H9 (cell line): ENCODE results near the gene ANKH. TPM values are rescaled to one million over a fixed set of nuclear protein-coding genes. Genes with fewer than 3 reads are reported as not detected.

Experiments
- DNase-seq: peaks from one replicate; pipeline ENCODE4 v3.0.0-alpha.2; 2017
- H2AFZ ChIP-seq: one replicate; pipeline ENCODE4 v1.6.1; 2013; ENCODE audit warnings: mild to moderate bottlenecking, low read length, control low read depth, moderate library complexity
- H2AK5ac ChIP-seq: 2 replicates; pipeline ENCODE4 v1.6.1; 2013; ENCODE audit warnings: low read length, control low read depth, mixed read lengths; ENCODE audit not compliant: insufficient read length
- H2BK120ac ChIP-seq: one replicate; pipeline ENCODE4 v1.6.1; 2013; ENCODE audit warnings: low read depth, mild to moderate bottlenecking, low read length, control low read depth, inconsistent platforms; ENCODE audit not compliant: poor library complexity, severe bottlenecking
- H2BK12ac ChIP-seq: 2 replicates; pipeline ENCODE4 v1.6.1; 2013; ENCODE audit warnings: low read length, control low read depth, mixed read lengths, low read depth; ENCODE audit not compliant: insufficient read length
- H2BK15ac ChIP-seq: 2 replicates; pipeline ENCODE4 v1.6.1; 2013; ENCODE audit warnings: low read depth, low read length, control low read depth
- H2BK20ac ChIP-seq: one replicate; pipeline ENCODE4 v1.6.1; 2013; ENCODE audit warnings: low read depth, mild to moderate bottlenecking, low read length, control low read depth, inconsistent platforms; ENCODE audit not compliant: poor library complexity, severe bottlenecking
- H2BK5ac ChIP-seq: 2 replicates; pipeline ENCODE4 v1.6.1; 2013; ENCODE audit warnings: low read length, control low read depth, mixed read lengths; ENCODE audit not compliant: insufficient read length
- H3K14ac ChIP-seq: 2 replicates; pipeline ENCODE4 v1.6.1; 2013; ENCODE audit warnings: low read length, control low read depth; ENCODE audit not compliant: insufficient read depth
- H3K18ac ChIP-seq: 2 replicates; pipeline ENCODE4 v1.6.1; 2013; ENCODE audit warnings: low read depth, mild to moderate bottlenecking, mixed read lengths, low read length, control low read depth; ENCODE audit not compliant: insufficient read length
- H3K23ac ChIP-seq: 2 replicates; pipeline ENCODE4 v1.6.1; 2013; ENCODE audit warnings: low read length, control low read depth, mixed read lengths, low read depth; ENCODE audit not compliant: insufficient read length
- H3K23me2 ChIP-seq: 2 replicates; pipeline ENCODE4 v1.6.1; 2013; ENCODE audit warnings: low read depth, mild to moderate bottlenecking, mixed read lengths, low read length, control low read depth; ENCODE audit not compliant: insufficient read length, poor library complexity, severe bottlenecking
- H3K27ac ChIP-seq: 2 replicates; pipeline ENCODE4 v1.5.1; 2013; ENCODE audit warnings: low read length, control low read depth, mixed read lengths, low read depth; ENCODE audit not compliant: insufficient read length
- H3K27me3 ChIP-seq: 2 replicates; pipeline ENCODE4 v1.6.1; 2013; ENCODE audit warnings: low read length, control low read depth, inconsistent platforms; ENCODE audit not compliant: insufficient read depth
- H3K4ac ChIP-seq: 2 replicates; pipeline ENCODE4 v1.6.1; 2013; ENCODE audit warnings: low read depth, mild to moderate bottlenecking, control low read depth, inconsistent platforms, low read length, moderate library complexity
- H3K4me1 ChIP-seq: 2 replicates; pipeline ENCODE4 v1.6.1; 2013; ENCODE audit warnings: low read length, control low read depth, inconsistent platforms; ENCODE audit not compliant: insufficient read depth
- H3K4me2 ChIP-seq: 2 replicates; pipeline ENCODE4 v1.6.1; 2013; ENCODE audit warnings: low read length, control low read depth, mixed read lengths; ENCODE audit not compliant: insufficient read length, insufficient read depth
- H3K56ac ChIP-seq: 2 replicates; pipeline ENCODE4 v1.6.1; 2013; ENCODE audit warnings: low read depth, mild to moderate bottlenecking, mixed read lengths, low read length, control low read depth; ENCODE audit not compliant: insufficient read length
- H3K79me1 ChIP-seq: 2 replicates; pipeline ENCODE4 v1.6.1; 2013; ENCODE audit warnings: low read depth, mild to moderate bottlenecking, moderate library complexity, low read length, control low read depth, inconsistent platforms; ENCODE audit not compliant: insufficient read depth, poor library complexity, severe bottlenecking
- H3K79me2 ChIP-seq: 2 replicates; pipeline ENCODE4 v1.6.1; 2013; ENCODE audit warnings: low read length, control low read depth, inconsistent platforms; ENCODE audit not compliant: insufficient read depth
- H3K9ac ChIP-seq: 2 replicates; pipeline ENCODE4 v1.6.1; 2013; ENCODE audit warnings: low read length, control low read depth, mixed read lengths; ENCODE audit not compliant: insufficient read length; ENCODE audit errors: extremely low read depth
- H3K9me3 ChIP-seq: one replicate; pipeline ENCODE4 v1.6.1; 2013; ENCODE audit warnings: low read depth, low read length, inconsistent platforms; ENCODE audit not compliant: control insufficient read depth
- H3T11ph ChIP-seq: one replicate; pipeline ENCODE4 v1.6.1; 2013; ENCODE audit warnings: mild to moderate bottlenecking, low read length, control low read depth, inconsistent platforms
- H4K20me1 ChIP-seq: one replicate; pipeline ENCODE4 v1.6.1; 2013; ENCODE audit not compliant: control insufficient read depth, insufficient read length, insufficient read depth
- H4K5ac ChIP-seq: 2 replicates; pipeline ENCODE4 v1.6.1; 2013; ENCODE audit warnings: low read depth, mild to moderate bottlenecking, mixed read lengths, low read length, control low read depth; ENCODE audit not compliant: insufficient read length
- H4K8ac ChIP-seq: replicated peaks from 2 replicates; pipeline ENCODE4 v1.6.1; 2013; ENCODE audit warnings: low read length, control low read depth, mixed read lengths, low read depth; ENCODE audit not compliant: insufficient read length
- H4K91ac ChIP-seq: 2 replicates; pipeline ENCODE4 v1.6.1; 2013; ENCODE audit warnings: low read depth, mild to moderate bottlenecking, moderate library complexity, mixed read lengths, low read length, control low read depth; ENCODE audit not compliant: insufficient read length
- H3K27ac Mint-ChIP-seq, 3 experiments: 2 replicates in 2 of 3; 3 replicates in 1 of 3; pipeline ENCODE4 v1.8.0; 2020 to 2021; ENCODE audit warnings: mixed read lengths in 3 of 3, mild to moderate bottlenecking in 1 of 3, moderate library complexity in 1 of 3
- H3K27me3 Mint-ChIP-seq: 2 replicates; pipeline ENCODE4 v1.8.0; 2021; ENCODE audit warnings: low read depth, mild to moderate bottlenecking, moderate library complexity, mixed read lengths
- H3K36me3 Mint-ChIP-seq, 3 experiments: 2 replicates in 2 of 3; 3 replicates in 1 of 3; pipeline ENCODE4 v1.8.0; 2020 to 2021; ENCODE audit warnings: low read depth in 3 of 3, mixed read lengths in 3 of 3; ENCODE audit not compliant: insufficient read depth in 1 of 3
- H3K4me1 Mint-ChIP-seq, 2 experiments: 2 replicates each; pipeline ENCODE4 v1.8.0; 2020; ENCODE audit warnings: mixed read lengths in 2 of 2
- H3K4me3 Mint-ChIP-seq, 2 experiments: 2 replicates in 1 of 2; 3 replicates in 1 of 2; pipeline ENCODE4 v1.8.0; 2020 to 2021; ENCODE audit warnings: mild to moderate bottlenecking in 2 of 2, mixed read lengths in 2 of 2, moderate library complexity in 1 of 2
- H3K9me3 Mint-ChIP-seq, 2 experiments: 2 replicates in 1 of 2; 3 replicates in 1 of 2; pipeline ENCODE4 v1.8.0; 2020; ENCODE audit warnings: mild to moderate bottlenecking in 2 of 2, mixed read lengths in 2 of 2, moderate library complexity in 1 of 2
- CTCF ChIP-seq: fragments of 200-600 bp; sonication (generic); conservative IDR thresholded peaks from 3 replicates; pipeline ENCODE4 v1.8.0; 2021; ENCODE audit warnings: antibody characterized with exemption, mild to moderate bottlenecking
- WGBS: extraction: QIAGEN DNeasy Blood & Tissue Kit; methylation state at CpG from one replicate; pipeline ENCODE4 v1.1.7; 2013; ENCODE audit warnings: missing lambda C conversion rate, low lambda C conversion rate, mixed read lengths; ENCODE audit not compliant: insufficient read length; ENCODE audit errors: extremely low coverage; 5-methylcytosine and 5-hydroxymethylcytosine counted together
- total RNA-seq: library from RNA; stranded (reverse); gene quantifications from 2 replicates; pipeline ENCODE4 v1.2.1, GENCODE V29; 2021

The ANKH gene
- total RNA-seq, 1 experiment from 2014 or later: 9.6 TPM

GRCh38 chr5:14681236-14681752 lies 190.3 kb downstream of the ANKH start:
- Mint-ChIP-seq H3K4me1 (peaks cover 5 to 6% of the 10 kb centered on the region in 2 experiments), H3K4me3 (no peak overlapping the region), H3K27ac (no peak overlapping the region), H3K9me3 (no peaks in the 10 kb centered on the region), H3K27me3 (no peaks in the 10 kb centered on the region), H3K36me3 (peaks cover 11 to 37% (median 29%) of the 10 kb centered on the region in 3 experiments; a peak in 6 of 7 replicates)
- no peaks in the 10 kb centered on the region for H3K23me2 ChIP-seq
- no CpG with 5 or more reads among the region's 10 CpGs for WGBS
- H2BK12ac ChIP-seq: no peak overlapping the region
- H3K4ac ChIP-seq: no peak overlapping the region
- H3K9me3 ChIP-seq: no peaks in the 10 kb centered on the region
- H3K27me3 ChIP-seq: no peaks in the 10 kb centered on the region
- no peak overlapping the region for H2AK5ac ChIP-seq
- no peak for TF ChIP-seq CTCF
- H3K79me1 ChIP-seq: no peaks in the 10 kb centered on the region
- no peak overlapping the region for H3K9ac ChIP-seq
- no peak overlapping the region for H3K27ac ChIP-seq
- peaks cover 2% of the 10 kb centered on the region; the same call in 1 of the 2 replicates for H3K79me2 ChIP-seq
- no peak overlapping the region for H4K5ac ChIP-seq
- no peak overlapping the region for H3K23ac ChIP-seq
- no peak overlapping the region for H2AFZ ChIP-seq
- H3K4me1 ChIP-seq: no peaks in the 10 kb centered on the region
- DNase-seq: no peak
- no peak overlapping the region for H4K91ac ChIP-seq
- H3K4me2 ChIP-seq: no peak overlapping the region
- H2BK5ac ChIP-seq: no peak overlapping the region
- H3K14ac ChIP-seq: no peak overlapping the region
- H3K18ac ChIP-seq: no peak overlapping the region
- no peaks in the 10 kb centered on the region for H4K20me1 ChIP-seq
- H2BK20ac ChIP-seq: no peak overlapping the region
- H3K56ac ChIP-seq: no peak overlapping the region
- no peak overlapping the region for H2BK15ac ChIP-seq
- no peak overlapping the region for H3T11ph ChIP-seq
- no peak overlapping the region for H2BK120ac ChIP-seq
- no peak overlapping the region for H4K8ac ChIP-seq
